ENCODE results near the gene ALG3. TPM values are rescaled to one million over a fixed set of nuclear protein-coding genes. Genes with fewer than 3 reads are reported as not detected.

ALG3 gene
- total RNA-seq, 1 donor from 2014 or later, result 78.1 TPM

DNA sequence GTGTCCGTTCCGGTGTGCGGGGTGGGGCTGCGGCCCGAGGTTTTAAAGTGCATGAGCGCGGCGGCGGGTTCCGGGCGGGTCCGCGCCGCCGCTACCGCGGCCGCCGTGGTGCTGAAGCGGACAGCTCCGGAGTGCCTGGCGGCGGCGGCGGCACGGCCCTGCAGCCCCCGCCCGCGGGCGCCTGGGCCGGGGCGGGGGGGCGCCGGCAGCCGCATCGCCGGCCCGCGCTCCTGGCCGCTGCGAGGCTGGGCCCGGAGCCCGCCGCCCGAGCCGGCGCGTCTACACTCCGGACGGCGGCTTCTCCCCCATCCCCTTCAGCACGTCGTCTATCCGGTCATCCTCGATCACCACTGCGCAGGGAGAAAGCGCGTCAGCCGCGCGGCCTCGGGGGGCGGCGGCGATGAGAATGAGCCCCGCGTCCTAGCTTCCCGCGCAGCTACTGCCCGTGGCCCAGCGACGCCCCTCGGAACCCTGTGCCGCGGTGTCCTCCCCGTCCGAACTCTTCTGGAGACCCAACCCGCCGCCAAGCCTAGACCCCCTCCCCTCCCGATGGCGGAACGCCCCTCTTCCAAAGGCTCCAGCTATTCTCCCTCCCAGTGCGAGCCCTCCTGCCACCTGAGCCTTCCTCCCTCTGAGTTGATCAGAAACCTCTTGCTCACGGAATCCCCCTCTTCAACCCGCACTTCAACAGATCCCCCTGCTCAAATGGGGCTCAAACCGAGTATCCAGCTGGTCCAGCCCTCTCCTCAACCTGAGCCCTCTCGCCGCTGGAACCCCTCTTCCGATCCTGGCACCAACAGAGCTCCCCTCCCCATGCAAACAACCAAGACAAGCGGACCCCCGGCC, 11.3 kb upstream of the ALG3 start:
- no peak for DNase-seq (ENCODE audit: low read depth)
- TF ChIP-seq, protein P1, sequence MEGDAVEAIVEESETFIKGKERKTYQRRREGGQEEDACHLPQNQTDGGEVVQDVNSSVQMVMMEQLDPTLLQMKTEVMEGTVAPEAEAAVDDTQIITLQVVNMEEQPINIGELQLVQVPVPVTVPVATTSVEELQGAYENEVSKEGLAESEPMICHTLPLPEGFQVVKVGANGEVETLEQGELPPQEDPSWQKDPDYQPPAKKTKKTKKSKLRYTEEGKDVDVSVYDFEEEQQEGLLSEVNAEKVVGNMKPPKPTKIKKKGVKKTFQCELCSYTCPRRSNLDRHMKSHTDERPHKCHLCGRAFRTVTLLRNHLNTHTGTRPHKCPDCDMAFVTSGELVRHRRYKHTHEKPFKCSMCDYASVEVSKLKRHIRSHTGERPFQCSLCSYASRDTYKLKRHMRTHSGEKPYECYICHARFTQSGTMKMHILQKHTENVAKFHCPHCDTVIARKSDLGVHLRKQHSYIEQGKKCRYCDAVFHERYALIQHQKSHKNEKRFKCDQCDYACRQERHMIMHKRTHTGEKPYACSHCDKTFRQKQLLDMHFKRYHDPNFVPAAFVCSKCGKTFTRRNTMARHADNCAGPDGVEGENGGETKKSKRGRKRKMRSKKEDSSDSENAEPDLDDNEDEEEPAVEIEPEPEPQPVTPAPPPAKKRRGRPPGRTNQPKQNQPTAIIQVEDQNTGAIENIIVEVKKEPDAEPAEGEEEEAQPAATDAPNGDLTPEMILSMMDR (conservative IDR thresholded peaks at IDR 0.05; ENCODE audit: low read depth, low read length), result no peak
- H3K4me3 ChIP-seq (ENCODE audit: low read depth, low read length), result peak overlapping the region; percentile 58

GRCh38 chr3:184259396-184259877, 10.7 kb upstream of the ALG3 start:
- TF ChIP-seq, protein P1 (conservative IDR thresholded peaks at IDR 0.05; ENCODE audit: low read depth, low read length), result no peak
- no peak overlapping the region for H3K4me3 ChIP-seq (ENCODE audit: low read depth, low read length)
- DNase-seq (ENCODE audit: low read depth), result no peak

GRCh38 chr3:184258926-184259325, 10.2 kb upstream of the ALG3 start:
- no peak overlapping the region for H3K4me3 ChIP-seq (ENCODE audit: low read depth, low read length)

GRCh38 chr3:184257083-184257915, 8.5 kb upstream of the ALG3 start:
- no peak for DNase-seq (ENCODE audit: low read depth)
- no peak overlapping the region for H3K4me3 ChIP-seq (ENCODE audit: low read depth, low read length)
- TF ChIP-seq, protein P1 (conservative IDR thresholded peaks at IDR 0.05; ENCODE audit: low read depth, low read length), result no peak

More at GRCh38 chr3:184258926-184259325, 10.2 kb upstream of the ALG3 start:
- TF ChIP-seq, protein P1 (conservative IDR thresholded peaks at IDR 0.05; ENCODE audit: low read depth, low read length), result no peak
- DNase-seq (ENCODE audit: low read depth), result no peak

DNA sequence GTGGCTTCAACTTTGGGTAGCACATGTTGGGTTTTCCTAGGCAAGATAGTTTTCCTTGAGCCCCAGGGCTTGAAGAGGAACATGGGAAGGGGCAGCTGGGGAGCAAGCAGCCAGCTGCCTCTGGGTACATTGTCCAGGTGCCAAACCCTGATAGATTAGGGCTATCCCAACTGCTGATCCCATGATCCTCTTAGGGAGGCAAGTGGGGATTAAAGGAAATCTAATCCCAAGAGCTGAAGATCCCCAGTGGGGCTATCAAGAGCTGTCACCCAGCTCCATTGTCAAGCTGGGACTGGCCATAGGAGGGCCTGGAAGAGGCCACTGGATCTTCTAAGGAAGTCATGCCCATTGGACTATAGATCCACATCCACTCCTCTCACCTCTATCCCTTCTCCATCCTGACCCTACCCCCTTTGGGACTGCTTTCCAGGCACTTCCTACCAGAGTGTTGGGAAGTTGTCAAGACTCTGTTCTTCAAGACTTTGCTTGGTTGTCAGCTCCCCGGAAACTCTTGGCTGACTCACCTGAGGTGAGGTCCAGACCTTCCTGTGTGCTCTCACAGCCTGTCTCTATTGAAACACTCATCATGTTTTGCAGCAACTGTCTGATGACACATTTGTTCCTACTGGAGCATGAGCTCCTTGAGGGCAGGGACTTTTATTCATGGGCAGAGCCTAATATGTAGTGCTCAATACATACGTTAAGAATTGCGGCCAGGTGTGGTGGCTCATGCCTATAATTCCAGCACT, 6.7 kb upstream of the ALG3 start:
- TF ChIP-seq, protein P1 (conservative IDR thresholded peaks at IDR 0.05; ENCODE audit: low read depth, low read length), result no peak
- DNase-seq (ENCODE audit: low read depth), result no peak
- no peak overlapping the region for H3K4me3 ChIP-seq (ENCODE audit: low read depth, low read length)

- TF ChIP-seq, protein P1 (conservative IDR thresholded peaks at IDR 0.05; ENCODE audit: low read depth, low read length), result peak; percentile 99
- DNase-seq (ENCODE audit: low read depth), result peak; percentile 57
- H3K4me3 ChIP-seq (ENCODE audit: low read depth, low read length), result peak overlapping the region; percentile 88
Observed at GRCh38 chr3:184250167-184250828, 1.5 kb upstream of the ALG3 start.

Data from epithelial cell of proximal tubule (primary cell).